ENCODE results near the gene DYNLT1.

- no peak for TF ChIP-seq POLR2A (IDR thresholded peaks at IDR 0.05)
- no peak for TF ChIP-seq CTCF (IDR thresholded peaks at IDR 0.05)
Measured at GRCh38 chr6:158595223-158595622, 49.3 kb downstream of the DYNLT1 start.

Measured in testis (tissue), 2 donors.